AG10803 (cell line): ENCODE measurements around the gene ITM2A.

ENCODE experiments used
- DNase-seq: peaks from one replicate; pipeline ENCODE4 v3.0.0; 2010; ENCODE audit warnings: low read depth
- H3K4me3 ChIP-seq: 2 replicates; pipeline ENCODE4 v1.5.1; 2011; ENCODE audit warnings: mild to moderate bottlenecking, low read length, control low read depth
- TF ChIP-seq, protein P1 (sequence below): conservative IDR thresholded peaks from 2 replicates; pipeline ENCODE4 v1.5.1; 2011; ENCODE audit warnings: mild to moderate bottlenecking, low read length, control low read depth, inconsistent platforms

Gene ITM2A

DNA sequence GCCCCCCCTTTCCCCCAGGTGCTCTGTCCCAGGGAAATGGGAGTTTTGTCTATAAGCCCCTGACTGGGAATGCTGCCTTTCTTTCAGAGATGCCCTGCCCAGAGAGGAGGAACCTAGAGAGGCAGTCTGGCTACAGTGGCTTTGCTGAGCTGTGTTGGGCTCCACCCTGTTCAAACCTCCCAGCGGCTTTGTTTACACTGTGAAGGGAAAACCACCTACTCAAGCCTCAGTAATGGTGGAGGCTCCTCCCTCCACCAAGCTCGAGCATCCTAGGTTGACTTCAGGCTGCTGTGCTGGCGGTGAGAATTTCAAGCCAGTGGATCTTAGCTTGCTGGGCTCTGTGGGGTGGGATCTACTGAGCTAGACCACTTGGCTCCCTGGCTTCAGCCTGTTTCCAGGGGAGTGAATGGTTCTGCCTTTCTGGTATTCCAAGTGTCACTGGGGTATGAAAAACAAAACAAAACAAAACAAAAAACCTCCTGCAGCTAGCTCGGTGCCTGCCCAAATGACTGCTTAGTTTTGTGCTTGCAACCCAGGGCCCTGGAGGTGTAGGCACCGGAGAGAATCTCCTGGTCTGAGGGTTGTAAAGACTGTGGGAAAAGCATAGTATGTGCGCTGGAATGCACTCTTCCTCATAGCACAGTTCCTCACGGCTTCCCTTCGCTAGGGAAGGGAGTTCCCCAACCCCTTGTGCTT, 41.7 kb downstream of the ITM2A start:
- TF ChIP-seq, protein P1, sequence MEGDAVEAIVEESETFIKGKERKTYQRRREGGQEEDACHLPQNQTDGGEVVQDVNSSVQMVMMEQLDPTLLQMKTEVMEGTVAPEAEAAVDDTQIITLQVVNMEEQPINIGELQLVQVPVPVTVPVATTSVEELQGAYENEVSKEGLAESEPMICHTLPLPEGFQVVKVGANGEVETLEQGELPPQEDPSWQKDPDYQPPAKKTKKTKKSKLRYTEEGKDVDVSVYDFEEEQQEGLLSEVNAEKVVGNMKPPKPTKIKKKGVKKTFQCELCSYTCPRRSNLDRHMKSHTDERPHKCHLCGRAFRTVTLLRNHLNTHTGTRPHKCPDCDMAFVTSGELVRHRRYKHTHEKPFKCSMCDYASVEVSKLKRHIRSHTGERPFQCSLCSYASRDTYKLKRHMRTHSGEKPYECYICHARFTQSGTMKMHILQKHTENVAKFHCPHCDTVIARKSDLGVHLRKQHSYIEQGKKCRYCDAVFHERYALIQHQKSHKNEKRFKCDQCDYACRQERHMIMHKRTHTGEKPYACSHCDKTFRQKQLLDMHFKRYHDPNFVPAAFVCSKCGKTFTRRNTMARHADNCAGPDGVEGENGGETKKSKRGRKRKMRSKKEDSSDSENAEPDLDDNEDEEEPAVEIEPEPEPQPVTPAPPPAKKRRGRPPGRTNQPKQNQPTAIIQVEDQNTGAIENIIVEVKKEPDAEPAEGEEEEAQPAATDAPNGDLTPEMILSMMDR: no peak
- no peak overlapping the region for H3K4me3 ChIP-seq
- no peak for DNase-seq
